ENCODE data around the gene HOXB1. TPM values are rescaled to one million over a fixed set of nuclear protein-coding genes. Genes with fewer than 3 reads are reported as not detected.

Gene HOXB1
- total RNA-seq, 3 donors from 2014 or later, result not detected

GRCh38 chr17:48571024-48571818 is 40.4 kb upstream of the HOXB1 start:
- no peak for ATAC-seq
- no peaks in the 10 kb centered on the region for H3K9me3 Mint-ChIP-seq
- no peaks in the 10 kb centered on the region for H3K36me3 Mint-ChIP-seq (ENCODE audit: insufficient read depth)
- DNase-seq, result no peak
- H3K27me3 Mint-ChIP-seq (ENCODE audit: low read depth), result peaks cover 10% of the 10 kb centered on the region
- no peak overlapping the region for H3K4me3 Mint-ChIP-seq
- H3K4me1 Mint-ChIP-seq (ENCODE audit: low read depth), result peaks cover 11% of the 10 kb centered on the region

- H3K4me1 Mint-ChIP-seq (ENCODE audit: low read depth), result peaks cover 7% of the 10 kb centered on the region
- H3K4me3 Mint-ChIP-seq, result no peak overlapping the region
- no peaks in the 10 kb centered on the region for H3K9me3 Mint-ChIP-seq
- peaks cover 10% of the 10 kb centered on the region for H3K27me3 Mint-ChIP-seq (ENCODE audit: low read depth)
- H3K36me3 Mint-ChIP-seq (ENCODE audit: insufficient read depth), result no peaks in the 10 kb centered on the region
- no peak for DNase-seq
- ATAC-seq, result no peak
These were observed 39.7 kb upstream of the HOXB1 start for GRCh38 chr17:48570325-48571023.

DNA sequence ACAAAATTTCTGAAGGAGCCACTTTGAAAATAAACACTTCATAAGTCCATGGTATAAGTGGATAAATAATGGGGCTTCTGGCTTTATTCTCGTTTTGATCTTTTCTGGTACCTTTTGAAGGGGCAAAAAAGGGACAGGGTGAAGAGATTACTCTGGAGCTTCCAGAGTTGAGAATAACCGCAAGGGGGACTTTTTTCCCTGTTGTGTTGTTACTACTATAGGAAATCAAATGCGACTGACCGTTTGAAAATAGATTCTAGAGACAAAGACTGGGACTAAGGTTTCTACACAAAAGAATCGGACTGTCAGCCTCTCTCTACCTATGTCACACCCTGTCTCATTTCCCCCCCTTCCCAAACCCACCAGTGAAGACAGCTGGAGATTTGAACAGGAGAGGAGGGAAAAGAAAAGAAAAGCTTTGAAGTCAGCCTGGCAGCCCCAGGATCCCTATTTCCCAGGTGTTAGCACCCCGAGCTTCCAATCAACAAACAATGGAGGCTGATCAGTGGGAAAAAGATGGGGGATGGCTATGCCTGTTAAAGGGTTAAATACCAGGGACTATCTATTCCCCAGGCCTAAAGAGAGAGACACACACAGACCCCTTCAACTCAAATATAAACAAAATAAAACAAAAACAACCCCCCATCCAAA is 39.0 kb upstream of the HOXB1 start:
- Mint-ChIP-seq H3K4me3 (no peak overlapping the region), H3K27me3 (ENCODE audit: low read depth) (peaks cover 11% of the 10 kb centered on the region), H3K4me1 (ENCODE audit: low read depth) (peaks cover 6% of the 10 kb centered on the region), H3K9me3 (no peaks in the 10 kb centered on the region), H3K36me3 (ENCODE audit: insufficient read depth) (no peaks in the 10 kb centered on the region)
- no peak for DNase-seq
- no peak for ATAC-seq

- Mint-ChIP-seq H3K9me3 (no peaks in the 10 kb centered on the region), H3K4me1 (ENCODE audit: low read depth) (peaks cover 7% of the 10 kb centered on the region), H3K36me3 (ENCODE audit: insufficient read depth) (no peaks in the 10 kb centered on the region), H3K4me3 (no peak overlapping the region), H3K27me3 (ENCODE audit: low read depth) (peaks cover 11% of the 10 kb centered on the region)
- no peak for DNase-seq
- no peak for ATAC-seq
These were observed 38.4 kb upstream of the HOXB1 start for GRCh38 chr17:48569240-48569582.

GRCh38 chr17:48568499-48569239 is 37.9 kb upstream of the HOXB1 start:
- H3K4me1 Mint-ChIP-seq (ENCODE audit: low read depth), result peaks cover 7% of the 10 kb centered on the region
- no peak for ATAC-seq
- no peak for DNase-seq

GRCh38 chr17:48567646-48568354 is 37.0 kb upstream of the HOXB1 start:
- Mint-ChIP-seq H3K4me3 (no peak overlapping the region), H3K27me3 (ENCODE audit: low read depth) (peaks cover 11% of the 10 kb centered on the region), H3K4me1 (ENCODE audit: low read depth) (peaks cover 7% of the 10 kb centered on the region), H3K9me3 (no peaks in the 10 kb centered on the region), H3K36me3 (ENCODE audit: insufficient read depth) (no peaks in the 10 kb centered on the region)
- DNase-seq (no peak), ATAC-seq (no peak)

More at GRCh38 chr17:48568499-48569239, 37.9 kb upstream of the HOXB1 start:
- no peaks in the 10 kb centered on the region for H3K36me3 Mint-ChIP-seq (ENCODE audit: insufficient read depth)
- H3K27me3 Mint-ChIP-seq (ENCODE audit: low read depth), result peaks cover 10% of the 10 kb centered on the region
- no peaks in the 10 kb centered on the region for H3K9me3 Mint-ChIP-seq
- peak overlapping the region; percentile 19 for H3K4me3 Mint-ChIP-seq

GRCh38 chr17:48567209-48567608 is 36.4 kb upstream of the HOXB1 start:
- no peak for DNase-seq

DNA sequence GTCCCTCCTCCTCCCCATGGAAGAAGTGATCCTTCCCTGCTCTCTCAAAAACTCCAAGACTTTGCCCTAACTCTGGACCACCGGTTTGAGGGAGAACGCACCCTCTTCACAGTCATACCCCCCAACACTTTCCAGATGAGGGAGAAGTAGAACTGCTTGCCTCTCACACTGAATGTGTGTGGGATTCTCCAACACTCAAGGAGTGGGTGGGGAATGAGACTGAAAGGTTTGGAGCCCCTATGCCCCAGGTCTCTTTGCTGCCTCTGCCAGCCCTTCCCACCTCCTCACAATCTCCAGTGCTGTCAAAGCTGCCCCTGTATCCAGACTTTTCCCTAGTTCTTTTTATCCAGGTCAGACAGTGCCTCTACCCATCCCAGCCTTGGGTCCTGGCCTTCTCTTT is 35.9 kb upstream of the HOXB1 start:
- Mint-ChIP-seq H3K4me3 (no peak overlapping the region), H3K27me3 (ENCODE audit: low read depth) (peaks cover 11% of the 10 kb centered on the region), H3K4me1 (ENCODE audit: low read depth) (peaks cover 8% of the 10 kb centered on the region), H3K36me3 (ENCODE audit: insufficient read depth) (no peaks in the 10 kb centered on the region), H3K9me3 (no peaks in the 10 kb centered on the region)
- DNase-seq (no peak), ATAC-seq (no peak)

More at GRCh38 chr17:48567209-48567608, 36.4 kb upstream of the HOXB1 start:
- Mint-ChIP-seq H3K4me1 (ENCODE audit: low read depth) (peaks cover 7% of the 10 kb centered on the region), H3K9me3 (no peaks in the 10 kb centered on the region), H3K4me3 (no peak overlapping the region), H3K36me3 (ENCODE audit: insufficient read depth) (no peaks in the 10 kb centered on the region), H3K27me3 (ENCODE audit: low read depth) (peaks cover 11% of the 10 kb centered on the region)
- ATAC-seq, result no peak

DNA sequence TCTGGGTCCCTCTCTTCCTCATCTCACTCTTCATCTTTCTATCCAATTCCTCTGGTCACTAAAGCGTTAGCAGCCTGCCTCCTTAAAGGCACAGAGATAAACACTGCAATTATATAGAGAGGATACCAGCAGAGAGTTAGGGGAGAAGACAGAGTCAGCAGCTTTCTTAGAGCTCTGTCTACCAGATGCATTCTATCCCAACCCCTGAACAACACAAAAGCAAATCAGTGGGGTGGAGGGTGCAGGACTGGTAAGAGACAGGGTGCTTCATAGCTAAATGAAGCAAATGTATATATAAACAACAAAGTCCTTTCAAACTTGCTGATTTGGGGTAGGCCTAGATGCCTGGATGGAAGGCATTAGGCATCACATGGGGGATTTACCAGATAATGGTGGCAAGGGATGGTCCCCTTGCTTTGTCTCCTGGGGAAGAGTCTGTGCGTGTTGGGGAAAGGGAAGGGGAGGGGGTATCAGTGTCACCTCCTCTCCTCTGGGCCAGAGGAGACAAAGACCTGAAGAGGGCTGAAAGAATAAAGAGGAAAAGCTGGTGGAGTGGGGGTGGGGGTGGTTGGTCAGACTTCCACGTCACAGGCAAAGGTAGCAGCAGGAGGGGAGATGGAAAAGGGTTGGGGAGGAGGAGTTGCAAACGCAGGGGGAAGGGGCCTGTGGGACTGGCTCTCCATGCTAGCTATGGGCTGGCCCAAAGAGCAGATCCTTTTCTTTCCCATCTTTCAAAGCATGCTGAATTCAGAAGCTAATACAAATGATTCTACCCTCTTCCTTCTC is 35.3 kb upstream of the HOXB1 start:
- Mint-ChIP-seq H3K27me3 (ENCODE audit: low read depth) (peaks cover 11% of the 10 kb centered on the region), H3K9me3 (no peaks in the 10 kb centered on the region), H3K4me3 (no peak overlapping the region), H3K4me1 (ENCODE audit: low read depth) (peaks cover 10% of the 10 kb centered on the region), H3K36me3 (ENCODE audit: insufficient read depth) (no peaks in the 10 kb centered on the region)
- ATAC-seq (no peak), DNase-seq (no peak)

DNA sequence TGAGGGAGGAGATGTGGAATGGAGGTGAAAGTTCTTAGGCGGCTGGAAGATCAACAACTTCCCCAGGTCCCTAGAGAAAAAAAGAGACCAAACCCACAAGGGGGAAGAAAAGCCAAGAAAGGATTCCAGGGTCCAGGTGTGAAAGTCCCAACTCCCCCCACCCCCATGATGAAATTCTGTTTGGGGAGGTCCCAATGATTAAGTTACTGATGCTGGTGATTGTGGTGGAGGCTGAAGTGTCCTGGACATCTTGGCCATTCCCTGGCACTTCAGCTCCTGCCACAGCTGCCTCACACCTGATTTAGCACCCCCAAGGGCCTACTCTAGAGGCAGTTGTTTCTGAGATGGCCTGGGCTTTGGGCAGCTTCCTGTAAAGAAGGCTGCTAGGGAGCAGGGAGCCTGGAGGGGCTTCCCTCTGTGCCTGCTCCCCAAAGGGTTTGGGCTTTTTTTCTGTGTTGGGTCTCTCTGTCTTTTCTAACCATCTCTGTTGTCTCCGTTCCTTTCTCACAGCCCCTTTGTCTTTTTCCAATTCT is 34.3 kb upstream of the HOXB1 start:
- no peak for DNase-seq
- H3K4me3 Mint-ChIP-seq, result no peak overlapping the region
- H3K4me1 Mint-ChIP-seq (ENCODE audit: low read depth), result peaks cover 10% of the 10 kb centered on the region
- peaks cover 11% of the 10 kb centered on the region for H3K27me3 Mint-ChIP-seq (ENCODE audit: low read depth)
- H3K9me3 Mint-ChIP-seq, result no peaks in the 10 kb centered on the region
- H3K36me3 Mint-ChIP-seq (ENCODE audit: insufficient read depth), result no peaks in the 10 kb centered on the region
- no peak for ATAC-seq

DNA sequence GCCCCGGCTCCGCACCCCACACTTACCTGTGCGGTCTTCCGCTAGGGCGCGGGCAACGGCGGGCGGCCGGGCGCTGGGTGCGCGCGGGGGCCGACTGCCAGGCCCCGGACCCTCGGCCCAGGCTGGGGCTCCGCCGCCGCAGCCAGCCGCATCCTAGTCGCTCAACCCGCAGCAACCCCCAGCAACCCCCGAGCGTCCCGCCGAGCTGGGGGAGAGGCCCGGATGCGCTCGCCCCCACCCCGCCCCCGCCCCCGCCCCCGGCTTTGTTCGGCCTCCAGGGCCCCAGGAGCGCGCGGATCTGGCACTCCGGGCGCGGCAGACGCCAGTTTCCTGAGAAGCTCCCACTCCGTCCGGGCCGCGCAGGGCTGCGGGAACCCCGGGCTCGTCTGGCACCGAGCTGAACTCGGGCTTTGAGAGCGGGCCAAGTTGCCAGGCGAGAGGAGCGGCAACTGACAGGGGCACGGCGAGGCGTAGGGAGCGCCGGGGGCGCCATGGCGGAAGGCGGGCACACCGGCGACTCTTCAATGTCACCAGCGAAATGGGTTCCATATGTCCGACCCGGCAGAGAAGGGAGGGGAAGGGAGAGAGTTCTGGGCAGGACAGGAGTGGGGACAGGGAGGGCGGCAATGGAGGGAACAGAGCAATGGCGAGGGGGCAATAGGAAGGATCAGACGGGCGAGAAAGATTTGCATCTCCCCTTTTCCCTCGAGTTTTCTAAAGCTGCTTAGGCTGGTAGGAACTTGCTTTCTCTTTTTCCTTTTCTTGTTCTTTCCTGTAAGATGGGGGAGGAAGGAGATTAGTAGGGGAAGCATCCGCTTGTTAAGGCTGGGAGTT is 33.6 kb upstream of the HOXB1 start:
- Mint-ChIP-seq H3K9me3 (no peaks in the 10 kb centered on the region), H3K27me3 (ENCODE audit: low read depth) (peaks cover 13% of the 10 kb centered on the region), H3K4me1 (ENCODE audit: low read depth) (peaks cover 10% of the 10 kb centered on the region), H3K4me3 (no peak overlapping the region), H3K36me3 (ENCODE audit: insufficient read depth) (no peaks in the 10 kb centered on the region)
- ATAC-seq, result peak; percentile 45 to 63
- DNase-seq, result no peak

DNA sequence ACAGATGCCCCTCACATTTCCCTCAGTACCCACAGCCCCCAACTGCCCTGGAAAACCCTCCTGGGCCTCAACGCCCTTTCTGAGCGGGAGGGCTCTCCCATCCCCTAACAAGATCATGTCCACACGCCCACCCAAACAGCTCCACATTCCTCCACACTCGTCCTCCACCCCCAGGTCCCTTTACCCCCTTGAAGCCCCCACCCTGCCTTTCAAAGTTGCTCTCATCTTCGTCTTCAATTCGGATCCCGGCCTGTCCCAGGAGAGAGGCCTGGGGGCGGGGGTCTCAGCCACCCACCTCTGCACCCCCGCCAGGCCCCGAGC is 33.0 kb upstream of the HOXB1 start:
- Mint-ChIP-seq H3K4me1 (ENCODE audit: low read depth) (peaks cover 7% of the 10 kb centered on the region), H3K36me3 (ENCODE audit: insufficient read depth) (no peaks in the 10 kb centered on the region), H3K4me3 (no peak overlapping the region), H3K27me3 (ENCODE audit: low read depth) (peaks cover 13% of the 10 kb centered on the region), H3K9me3 (no peaks in the 10 kb centered on the region)
- ATAC-seq (no peak), DNase-seq (no peak)
